ENCODE results near the gene VPS26C.

Gene VPS26C

DNA sequence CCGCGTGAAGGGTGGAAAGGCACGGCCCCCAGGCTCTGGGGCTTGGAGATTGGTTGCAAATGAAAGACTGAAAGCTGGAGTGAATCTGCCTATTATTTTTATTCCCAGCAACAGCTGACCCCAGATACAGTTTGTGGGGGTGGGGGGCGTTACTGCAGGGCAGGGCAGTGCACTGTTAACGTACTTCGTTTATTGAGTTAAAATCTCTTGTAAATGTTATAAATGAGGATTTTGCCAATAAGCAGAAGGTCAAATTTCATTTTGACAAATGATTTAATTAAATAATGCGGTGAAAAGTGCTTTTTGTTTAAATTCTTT, 1.0 kb upstream of the VPS26C start:
- H3K4me3 ChIP-seq (ENCODE audit: low read length), result peak overlapping the region; percentile 61
- no peak for DNase-seq (ENCODE audit: low read depth, low spot score)

- H3K4me3 ChIP-seq (ENCODE audit: low read length), result peak overlapping the region; percentile 61
- no peak for DNase-seq (ENCODE audit: low read depth, low spot score)
Measured at GRCh38 chr21:37266515-37267221, 466 bp downstream of the VPS26C start.

DNA sequence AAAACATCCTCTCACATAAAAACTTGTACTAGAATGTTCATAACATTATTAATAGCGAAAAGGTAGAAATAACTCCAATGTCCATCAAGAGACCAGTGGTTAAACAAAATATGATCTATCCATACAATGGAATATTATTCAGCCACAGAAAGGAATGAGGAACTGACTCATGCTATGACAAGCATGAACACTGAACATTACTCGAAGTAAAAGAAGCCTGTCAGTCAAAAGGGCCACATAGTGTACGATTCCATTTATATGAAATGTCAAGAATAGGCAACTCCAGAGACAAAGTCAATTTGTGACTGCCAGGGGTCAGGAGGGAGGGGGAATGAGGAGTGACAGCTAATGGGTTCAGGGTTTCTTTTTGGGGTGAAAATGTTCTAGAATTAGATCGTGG, 2.3 kb downstream of the VPS26C start:
- no peak for DNase-seq (ENCODE audit: low read depth, low spot score)
- no peak overlapping the region for H3K4me3 ChIP-seq (ENCODE audit: low read length)

DNA sequence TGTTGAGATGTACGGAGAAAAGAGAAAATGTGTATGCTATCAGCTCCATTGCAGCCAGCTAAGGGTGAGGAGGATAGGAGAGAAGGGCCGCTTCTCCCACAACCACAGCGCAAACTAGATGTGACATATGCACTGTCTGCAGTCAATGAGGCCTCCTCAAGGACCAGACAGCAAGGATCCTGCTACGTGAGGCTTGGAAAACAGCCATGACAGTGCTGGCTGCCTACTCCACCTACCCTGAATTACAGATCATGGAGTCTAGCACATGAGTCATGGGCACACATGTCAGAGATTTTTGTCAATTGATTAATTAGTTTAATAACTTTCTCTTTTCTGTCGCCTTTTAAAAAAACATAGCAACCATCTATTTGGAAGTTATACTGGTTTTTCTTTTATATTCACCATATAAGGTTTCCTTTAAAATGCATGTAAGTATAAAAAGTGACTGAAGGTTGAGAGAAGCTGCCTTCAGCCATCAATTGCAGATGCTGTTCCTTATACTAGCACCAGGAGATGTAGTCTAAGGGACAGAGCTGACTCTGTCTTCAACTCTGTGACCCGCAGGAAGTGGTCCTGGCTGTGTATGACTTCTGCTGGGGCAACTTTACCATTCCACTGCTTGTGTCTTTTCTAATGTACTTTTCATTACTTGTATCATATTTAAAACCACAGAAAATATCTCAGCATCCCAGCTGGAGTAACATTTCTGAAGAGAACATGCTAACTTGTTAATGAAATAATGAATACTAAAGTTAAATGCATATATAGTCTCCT, 3.1 kb downstream of the VPS26C start:
- DNase-seq (ENCODE audit: low read depth, low spot score), result no peak
- H3K4me3 ChIP-seq (ENCODE audit: low read length), result no peak overlapping the region

DNA sequence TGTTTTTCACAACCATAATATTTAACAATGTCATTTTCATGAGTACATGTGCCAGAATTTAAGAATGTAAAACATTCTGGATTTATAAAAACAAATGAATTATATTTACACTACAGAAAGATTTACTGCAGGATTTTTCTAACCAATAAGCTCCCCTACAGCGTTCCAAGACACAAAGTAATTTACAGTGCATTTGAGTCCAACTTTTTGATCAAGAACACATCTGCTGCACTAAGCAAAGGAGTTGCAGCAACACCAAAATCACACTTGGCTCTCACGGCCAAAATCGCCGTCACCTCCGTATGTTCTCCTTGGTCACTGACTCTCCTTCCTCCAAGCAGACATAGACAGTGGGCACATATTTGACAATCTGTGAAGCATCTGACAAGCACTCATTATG, 7.7 kb downstream of the VPS26C start:
- no peak overlapping the region for H3K4me3 ChIP-seq (ENCODE audit: low read length)
- DNase-seq (ENCODE audit: low read depth, low spot score), result no peak

DNA sequence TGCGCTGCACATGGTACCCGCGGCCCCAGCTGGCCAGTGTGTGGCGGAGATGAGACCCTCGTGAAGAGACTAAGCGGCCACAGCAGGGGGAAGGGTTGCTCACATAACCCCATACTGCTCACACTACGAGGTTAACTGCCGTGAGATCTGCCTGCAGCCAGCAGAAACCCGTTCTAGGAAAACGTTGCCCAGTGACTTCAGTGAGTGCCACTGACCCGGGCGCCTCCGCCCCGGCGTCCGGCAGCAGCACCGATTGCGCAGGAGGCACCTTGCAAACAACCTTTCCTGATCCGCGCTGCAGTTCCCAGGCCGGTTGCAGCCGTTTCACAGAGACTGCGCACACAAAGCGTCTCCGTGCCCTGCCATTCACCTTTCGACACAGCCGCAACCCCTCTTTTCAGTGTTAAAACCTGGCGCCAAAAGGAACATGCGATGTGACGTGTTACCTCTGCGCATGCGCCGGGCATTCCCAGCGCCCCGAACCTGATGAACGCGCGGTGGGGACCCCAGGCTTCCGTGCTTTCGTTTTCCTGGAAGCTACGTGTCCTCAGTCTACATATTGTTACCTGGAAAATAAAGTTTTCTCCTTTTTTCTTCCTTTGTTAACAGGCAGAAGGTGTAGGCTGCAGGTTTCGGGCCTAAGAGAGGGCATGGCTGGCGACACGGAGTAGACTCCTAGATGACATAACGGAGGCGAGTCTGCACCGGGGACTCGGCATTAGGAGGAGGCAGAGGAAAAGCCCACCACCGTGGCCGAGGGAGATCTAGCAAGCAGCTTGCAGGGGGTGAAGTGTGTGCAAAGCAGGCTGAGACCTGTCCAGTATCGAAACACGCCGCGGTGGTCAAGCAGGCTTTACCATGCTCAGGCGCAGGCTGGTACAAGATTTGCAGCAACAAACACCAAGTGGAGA, 8.9 kb downstream of the VPS26C start:
- H3K4me3 ChIP-seq (ENCODE audit: low read length), result peak overlapping the region; percentile 60
- DNase-seq (ENCODE audit: low read depth, low spot score), result peak; percentile 89

DNA sequence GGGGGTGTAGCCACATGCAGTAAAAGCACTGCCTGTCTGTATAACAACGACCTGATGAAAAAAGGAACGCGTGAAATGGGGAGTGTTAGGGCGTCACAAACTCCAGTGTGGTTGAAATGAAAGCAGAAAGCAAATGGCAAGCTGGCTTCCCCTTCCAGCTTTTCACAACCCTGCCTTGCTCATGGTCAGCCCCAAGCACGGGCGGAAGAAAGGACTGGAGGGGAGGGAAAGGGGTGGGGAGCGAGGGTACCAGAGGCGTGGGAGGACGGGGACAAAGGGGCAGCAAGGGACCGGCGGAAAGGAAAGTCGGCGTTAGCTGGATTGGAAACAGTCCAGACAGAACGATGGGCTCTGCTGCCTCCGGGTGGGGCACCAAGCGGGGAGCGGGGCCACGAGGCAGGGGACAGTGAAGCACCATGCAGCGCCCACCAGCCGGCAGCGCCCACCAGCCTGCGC, 9.6 kb downstream of the VPS26C start:
- DNase-seq (ENCODE audit: low read depth, low spot score), result no peak
- peak overlapping the region; percentile 60 for H3K4me3 ChIP-seq (ENCODE audit: low read length)

DNA sequence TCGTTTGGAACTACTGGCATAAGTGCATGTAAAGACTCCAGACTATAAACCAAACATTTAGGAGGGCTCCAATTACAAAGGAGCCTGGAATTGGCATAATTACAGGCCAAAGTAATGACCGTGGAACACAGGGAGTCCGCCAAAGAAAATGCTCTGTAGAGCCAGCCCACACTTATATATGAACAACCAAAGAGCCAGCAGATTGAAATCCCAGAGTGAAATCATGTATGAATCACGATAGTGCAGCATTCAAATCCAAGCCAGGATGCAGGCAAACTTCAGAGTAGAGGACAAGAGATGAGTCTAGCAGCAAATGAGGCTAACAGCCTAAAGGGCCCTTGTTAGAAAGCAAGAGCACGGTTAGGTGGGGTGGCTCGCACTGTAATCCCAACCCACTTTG, 13.1 kb downstream of the VPS26C start:
- DNase-seq (ENCODE audit: low read depth, low spot score), result no peak
- H3K4me3 ChIP-seq (ENCODE audit: low read length), result no peak overlapping the region

DNA sequence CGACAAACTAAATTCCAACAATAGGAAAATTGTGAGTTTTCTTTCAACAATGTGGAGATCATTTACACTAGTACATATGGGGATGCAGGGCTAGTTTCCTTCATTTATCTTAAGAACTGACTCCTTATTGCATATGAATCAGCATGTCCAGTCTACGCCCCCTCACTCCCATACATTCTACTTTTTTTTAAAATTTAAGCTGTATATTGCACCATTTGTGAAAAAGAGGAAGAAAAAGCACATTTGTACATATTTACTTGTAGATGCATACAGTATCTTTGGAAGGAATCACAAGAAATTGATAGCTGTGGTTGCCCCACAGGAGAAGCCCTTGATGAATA, 15.9 kb downstream of the VPS26C start:
- no peak overlapping the region for H3K4me3 ChIP-seq (ENCODE audit: low read length)
- DNase-seq (ENCODE audit: low read depth, low spot score), result no peak

DNA sequence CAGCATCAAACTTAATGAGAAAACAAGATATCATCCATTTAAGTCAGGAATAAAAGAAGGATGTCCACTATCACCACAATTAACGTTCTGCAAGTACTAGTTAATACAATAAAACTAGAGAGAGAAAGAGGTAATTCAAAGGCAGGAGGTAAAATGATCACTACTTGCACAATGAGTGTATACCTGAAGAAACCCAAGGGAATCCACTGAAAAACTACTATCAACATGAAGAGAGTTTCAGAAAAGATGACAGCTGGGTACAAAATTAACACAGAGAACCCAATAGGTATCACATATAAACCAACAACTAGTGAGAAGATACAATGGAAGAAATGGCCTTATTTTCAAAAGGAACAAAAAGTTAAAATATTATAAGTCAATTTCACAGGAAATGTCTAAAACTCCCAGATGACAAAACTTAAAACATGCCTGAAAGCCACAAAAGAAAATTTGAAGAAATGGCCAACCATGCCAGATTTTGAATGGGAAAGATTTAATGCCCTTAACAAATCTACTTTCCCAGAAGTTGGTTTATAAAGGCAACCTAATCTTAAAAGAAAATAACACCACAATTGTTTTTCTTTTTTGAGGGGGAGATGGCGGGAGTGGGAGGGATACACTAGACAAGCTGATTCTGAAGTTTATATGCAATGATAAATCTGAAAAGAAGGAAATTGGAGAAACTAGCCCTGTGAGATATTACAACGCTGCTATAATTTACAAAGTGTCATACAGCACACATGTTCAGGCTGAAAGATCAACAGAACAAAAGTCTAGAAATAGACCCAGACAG, 17.8 kb downstream of the VPS26C start:
- H3K4me3 ChIP-seq (ENCODE audit: low read length), result no peak overlapping the region
- no peak for DNase-seq (ENCODE audit: low read depth, low spot score)

DNA sequence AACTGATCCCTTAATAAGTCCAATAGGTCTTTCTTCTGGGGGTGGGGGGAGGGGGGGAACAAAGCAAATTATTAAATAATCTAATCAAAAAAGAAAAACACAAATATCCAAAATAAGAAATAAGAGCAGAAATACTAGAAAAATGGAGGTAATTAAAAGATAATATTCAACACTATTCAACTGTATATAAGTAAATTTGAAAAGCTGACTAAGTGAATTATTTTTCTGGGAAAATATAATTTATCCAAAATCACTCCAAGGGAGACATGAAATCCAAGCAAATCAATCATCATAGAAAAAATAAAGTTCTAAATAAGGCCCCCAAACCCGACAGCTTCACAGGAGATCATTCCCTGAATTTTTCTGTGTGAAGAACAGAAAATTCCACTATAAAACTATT, 18.8 kb downstream of the VPS26C start:
- no peak overlapping the region for H3K4me3 ChIP-seq (ENCODE audit: low read length)
- DNase-seq (ENCODE audit: low read depth, low spot score), result no peak

- H3K4me3 ChIP-seq (ENCODE audit: low read length), result no peak overlapping the region
- no peak for DNase-seq (ENCODE audit: low read depth, low spot score)
Measured at GRCh38 chr21:37245151-37245550, 22.0 kb downstream of the VPS26C start.

- no peak overlapping the region for H3K4me3 ChIP-seq (ENCODE audit: low read length)
- no peak for DNase-seq (ENCODE audit: low read depth, low spot score)
Measured at GRCh38 chr21:37244501-37245095, 22.5 kb downstream of the VPS26C start.

DNA sequence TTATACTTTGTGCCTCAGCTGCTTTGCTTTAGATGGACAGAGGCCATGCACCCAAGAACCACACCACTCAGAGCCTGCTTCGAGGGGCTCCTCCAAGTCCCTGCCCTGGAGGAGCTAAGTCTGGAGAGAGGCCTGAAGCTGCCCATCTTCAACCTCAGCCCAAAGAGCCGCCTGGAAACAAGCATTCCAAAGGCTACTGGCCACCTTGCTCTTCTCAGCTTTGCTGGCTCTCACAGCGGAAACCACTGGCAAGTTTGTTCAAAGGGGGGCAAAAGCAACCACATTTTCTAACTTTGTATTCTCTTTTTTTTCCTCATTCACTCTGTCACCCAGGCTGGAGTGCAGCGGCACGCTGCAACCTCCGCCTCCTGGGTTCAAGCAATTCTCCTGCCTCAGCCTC, 23.2 kb downstream of the VPS26C start:
- no peak overlapping the region for H3K4me3 ChIP-seq (ENCODE audit: low read length)
- DNase-seq (ENCODE audit: low read depth, low spot score), result no peak

DNA sequence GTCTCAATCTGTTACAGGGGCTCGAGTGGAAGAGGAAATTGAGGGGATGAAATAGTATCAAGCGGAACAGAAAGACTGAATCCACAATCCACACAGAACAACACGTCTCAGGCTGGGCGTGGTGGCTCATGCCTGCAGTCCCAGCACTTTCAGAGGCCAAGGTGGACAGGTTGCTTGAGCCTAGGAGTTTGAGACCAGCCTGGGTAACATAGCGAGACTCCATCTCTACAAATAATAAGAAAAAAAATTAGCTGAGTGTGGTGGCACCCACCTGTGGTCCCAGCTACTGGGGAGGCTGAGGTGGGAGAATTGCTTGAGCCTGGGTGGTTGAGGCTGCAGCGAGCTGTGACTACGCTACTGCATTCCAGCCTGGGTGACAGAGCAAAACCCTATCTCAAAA, 25.7 kb downstream of the VPS26C start:
- DNase-seq (ENCODE audit: low read depth, low spot score), result no peak

GRCh38 chr21:37240978-37241377, 26.2 kb downstream of the VPS26C start:
- H3K4me3 ChIP-seq (ENCODE audit: low read length), result no peak overlapping the region
- no peak for DNase-seq (ENCODE audit: low read depth, low spot score)

More for the DNA sequence above, 25.7 kb downstream of the VPS26C start:
- H3K4me3 ChIP-seq (ENCODE audit: low read length), result no peak overlapping the region

GRCh38 chr21:37237764-37238163, 29.4 kb downstream of the VPS26C start:
- H3K4me3 ChIP-seq (ENCODE audit: low read length), result no peak overlapping the region
- DNase-seq (ENCODE audit: low read depth, low spot score), result no peak

DNA sequence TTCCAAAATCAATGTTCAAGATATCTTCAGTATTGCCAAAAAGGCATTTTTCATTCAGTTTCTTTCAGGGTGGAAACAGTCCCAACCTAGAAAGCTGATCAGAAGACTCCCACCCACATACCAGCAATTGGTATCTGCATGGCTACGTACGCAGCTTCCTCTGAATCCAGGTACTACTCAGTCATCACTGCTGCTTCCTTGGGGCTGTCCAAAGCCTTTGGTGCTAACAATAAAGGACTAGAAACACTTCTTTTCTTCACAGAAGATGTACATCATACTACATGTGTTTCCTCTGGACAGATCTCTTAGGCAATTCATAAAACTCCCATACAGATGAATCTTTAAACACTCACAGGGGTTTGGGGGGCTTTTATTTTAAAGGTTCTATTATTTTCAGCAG, 29.8 kb downstream of the VPS26C start:
- no peak for DNase-seq (ENCODE audit: low read depth, low spot score)
- H3K4me3 ChIP-seq (ENCODE audit: low read length), result no peak overlapping the region

Data from Jurkat, Clone E6-1 (cell line).